Right lung (tissue), 5 donors: ENCODE results near the gene FAM89A. TPM values are rescaled to one million over a fixed set of nuclear protein-coding genes. Genes with fewer than 3 reads are reported as not detected.
"Not testable (repeated sequence)": the region's sequence is repeated elsewhere in the genome, so short reads cannot be mapped to it uniquely, and the experiment has no call there.

ENCODE experiments used
- DNase-seq, 2 donors: peaks; one replicate each; pipeline ENCODE4 v3.0.0-alpha.2; 2013
- polyA plus RNA-seq, 5 donors: library from polyadenylated mRNA; unstranded; fragments of 120-200 nt; gene quantifications; one replicate each; pipeline versions ENCODE4 v1.2.1 to v1.2.3, GENCODE V29; 2013; ENCODE audit warnings: inconsistent platforms in 1 of 5, low replicate concordance in 1 of 5; ENCODE audit not compliant: insufficient read length in 5 of 5, insufficient read depth in 1 of 5

Gene FAM89A
- polyA plus RNA-seq, 5 donors = 14.9 to 24.7 (median 17.7) TPM

DNA sequence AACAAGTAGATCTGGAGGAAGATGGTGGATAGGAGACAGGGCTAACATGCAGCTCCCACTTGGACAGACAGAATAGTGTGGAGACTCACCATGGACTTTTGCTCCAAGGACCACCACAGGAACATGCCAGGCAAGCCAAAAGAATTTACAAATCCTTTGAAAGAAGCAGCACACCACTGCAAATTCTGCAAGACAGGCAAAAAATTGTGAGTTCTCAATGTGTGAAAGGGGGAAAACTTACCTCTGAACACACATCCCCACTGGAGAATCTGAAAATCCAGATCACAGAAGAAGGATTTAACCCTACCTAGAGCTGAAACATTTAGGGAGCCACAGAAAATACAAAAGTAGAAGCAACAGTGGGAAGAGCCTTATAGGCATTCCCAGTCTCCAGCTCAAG lies 38.2 kb downstream of the FAM89A start:
- DNase-seq = no peak

DNA sequence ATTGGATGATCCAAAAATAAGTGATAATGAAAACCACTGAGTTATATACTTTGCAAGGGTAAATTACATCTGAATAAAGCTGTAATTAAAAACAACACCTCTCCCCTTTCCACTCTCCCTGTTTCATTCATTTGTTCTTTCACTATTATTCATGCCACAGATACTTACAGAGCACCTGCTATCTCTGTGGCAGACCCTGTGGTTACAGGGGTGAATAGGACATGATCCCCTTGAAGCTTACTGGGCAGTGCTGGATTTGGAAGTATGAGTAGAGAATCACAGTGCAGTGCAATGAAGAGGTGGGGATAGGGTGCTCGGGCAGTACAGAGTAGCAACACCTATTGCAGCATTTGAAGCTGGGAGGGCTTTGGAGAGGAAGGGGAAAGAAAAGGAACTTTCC lies 39.4 kb downstream of the FAM89A start:
- no peak for DNase-seq

DNA sequence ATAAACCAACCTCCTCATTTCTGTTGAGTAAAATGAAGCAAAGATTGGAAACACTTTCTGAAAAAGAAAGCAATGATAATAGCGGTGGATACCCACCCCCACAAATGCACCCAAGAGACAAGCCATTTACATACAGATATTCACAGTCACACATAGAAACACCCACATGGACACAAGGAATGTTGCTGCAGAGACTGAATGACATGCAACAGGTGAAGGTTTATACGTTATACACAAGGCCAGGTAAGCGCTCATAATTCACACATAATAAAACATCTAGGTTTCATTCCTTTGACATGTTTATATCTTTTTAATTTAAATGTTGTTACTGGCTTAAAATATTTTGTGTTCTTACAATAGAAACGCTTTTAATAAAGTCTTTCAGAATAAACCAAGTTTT lies 39.9 kb downstream of the FAM89A start:
- DNase-seq = no peak

DNA sequence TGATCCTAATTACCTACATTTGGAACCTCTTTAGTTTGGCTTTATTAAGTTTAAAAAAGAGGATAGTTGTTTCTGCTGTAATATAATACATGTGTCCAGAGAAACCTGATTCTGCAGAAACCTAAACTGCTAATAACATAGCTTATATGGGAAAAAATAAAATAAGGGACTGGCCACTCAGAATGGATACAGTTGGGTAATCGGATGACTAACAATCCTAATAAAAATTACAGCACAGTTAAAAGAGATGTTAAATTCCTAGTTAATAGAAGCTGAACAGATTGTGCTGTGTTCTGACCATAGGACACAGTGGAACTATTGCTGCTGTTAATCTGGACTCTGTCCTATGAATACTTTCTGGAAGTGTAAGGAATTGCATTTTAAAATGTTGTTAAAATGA lies 45.2 kb downstream of the FAM89A start:
- DNase-seq = no peak

DNA sequence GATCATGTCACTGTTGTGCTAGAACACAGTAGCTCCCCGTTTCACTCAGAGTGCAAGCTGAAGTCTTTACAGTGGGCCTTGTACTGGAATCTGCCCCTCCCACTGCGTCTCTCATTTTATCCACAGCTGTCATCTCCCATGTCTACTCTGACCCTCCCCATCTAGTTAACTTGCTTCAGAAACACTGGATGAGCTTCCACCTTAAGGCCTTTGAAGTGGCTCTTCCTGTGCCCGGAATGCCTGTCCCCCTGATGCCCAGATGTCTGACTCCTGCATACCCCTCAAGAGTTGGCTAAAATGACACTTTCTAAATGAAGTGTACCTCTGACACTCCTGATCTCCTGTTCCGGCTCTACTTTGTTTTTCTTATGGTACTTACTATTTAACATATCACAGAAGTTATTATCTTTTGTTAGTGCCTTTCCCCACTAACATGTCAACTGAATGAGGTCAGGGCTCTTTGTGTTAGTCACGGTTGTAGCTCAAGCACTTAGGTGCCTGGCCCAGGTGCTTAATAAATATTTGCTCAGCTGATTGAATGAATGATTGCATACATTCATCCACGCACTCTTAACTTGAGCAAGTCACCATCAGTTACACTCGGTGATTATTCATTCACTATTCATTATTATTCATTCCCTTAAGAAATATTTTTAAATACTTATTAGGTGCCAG lies 47.8 kb downstream of the FAM89A start:
- DNase-seq = no peak

DNA sequence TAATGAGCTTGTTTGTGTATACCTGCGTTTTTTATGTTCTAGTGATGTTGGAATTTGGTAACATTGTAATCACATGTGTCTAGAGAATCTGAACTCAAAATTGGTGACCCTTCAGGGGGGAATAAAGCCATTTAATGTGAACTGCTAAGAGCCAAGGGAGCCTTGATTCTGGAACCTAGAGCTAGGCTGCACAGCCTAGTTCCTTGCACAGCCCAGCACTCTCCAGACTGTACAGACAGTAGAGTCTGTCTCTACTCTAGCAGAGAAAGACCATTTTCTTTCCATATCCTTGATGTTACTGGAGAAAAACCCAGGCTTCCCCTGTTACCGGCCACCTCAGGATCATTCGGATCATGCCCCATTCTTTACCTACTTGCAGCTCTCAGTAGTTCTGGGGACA lies 52.6 kb downstream of the FAM89A start:
- no peak for DNase-seq

DNA sequence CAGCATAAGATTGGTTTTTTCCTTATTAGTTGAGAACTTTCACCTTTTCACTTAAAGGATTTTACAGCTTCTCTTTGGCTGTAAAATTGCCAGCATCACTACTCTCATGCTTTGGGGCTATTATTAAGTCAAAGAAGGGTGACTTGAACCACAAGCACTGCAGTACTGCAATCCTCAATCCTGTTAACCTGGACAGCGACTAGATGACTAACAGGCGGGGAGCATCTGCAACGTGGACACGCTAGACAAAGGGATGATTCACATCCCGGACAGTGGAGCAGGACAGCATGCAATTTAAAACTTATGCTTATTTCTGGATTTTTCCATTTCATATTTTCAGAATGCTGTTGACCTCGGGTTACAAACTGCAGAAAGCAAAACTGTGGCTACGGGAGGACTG lies 53.1 kb downstream of the FAM89A start:
- DNase-seq = no peak

DNA sequence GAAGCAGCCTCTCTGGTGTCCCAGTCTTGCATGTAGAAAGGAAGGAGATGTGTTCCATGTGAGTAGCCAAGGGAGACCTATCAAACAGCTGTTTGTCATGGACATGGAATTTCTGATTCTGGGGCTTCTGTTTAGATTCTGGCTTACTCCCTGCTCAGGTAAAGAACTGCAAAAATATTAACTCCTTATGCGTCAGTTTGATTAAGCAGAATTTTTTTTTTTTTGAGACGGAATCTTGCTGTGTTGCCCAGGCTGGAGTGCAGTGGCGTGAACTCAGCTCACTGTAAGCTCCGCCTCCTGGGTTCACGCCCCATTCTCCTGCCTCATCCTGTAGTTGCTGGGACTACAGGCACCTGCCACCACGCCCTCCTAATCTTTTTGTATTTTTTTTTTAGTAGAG lies 54.3 kb downstream of the FAM89A start:
- no peak for DNase-seq

DNA sequence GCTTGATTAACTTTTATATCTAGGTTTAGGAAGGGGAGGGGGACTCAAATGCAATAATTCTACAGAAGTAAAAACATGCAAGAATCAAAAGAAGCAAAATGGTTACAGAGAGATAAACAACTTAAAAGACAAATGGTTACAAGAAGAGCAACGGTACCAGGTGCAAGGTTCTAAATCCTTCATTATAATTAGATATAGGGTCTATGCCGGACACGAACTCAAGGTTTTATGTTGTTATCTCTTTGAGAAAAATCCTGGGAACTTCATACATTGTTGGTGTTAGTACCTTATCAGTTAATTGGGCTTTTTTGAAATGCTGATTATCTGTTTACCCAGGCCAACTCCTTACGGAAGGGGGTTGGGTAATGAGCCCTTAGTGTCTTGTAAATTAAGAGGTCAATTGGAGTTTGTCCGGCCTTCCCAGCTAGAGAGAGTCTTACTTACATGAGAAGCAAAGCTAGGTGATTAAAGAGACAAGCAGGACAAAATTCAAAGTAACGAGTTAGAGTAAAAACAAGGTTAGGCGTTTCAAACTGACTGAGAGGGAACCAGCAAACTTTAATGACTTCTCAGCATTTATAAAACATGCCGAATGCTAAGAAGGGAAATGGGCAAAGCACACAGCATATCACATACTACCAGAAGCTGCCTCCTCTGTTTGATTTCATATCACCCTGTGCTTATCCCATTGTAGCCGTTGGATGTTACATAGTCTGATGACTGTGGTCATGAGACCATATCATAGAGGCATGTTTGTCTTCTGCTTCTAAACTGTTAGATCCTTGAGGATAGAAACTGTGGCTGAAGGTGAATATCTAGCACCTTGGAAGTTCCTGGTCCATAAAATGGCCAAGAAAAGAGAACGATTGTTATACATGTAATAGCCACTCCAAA lies 55.2 kb downstream of the FAM89A start:
- not testable (repeated sequence) for DNase-seq

DNA sequence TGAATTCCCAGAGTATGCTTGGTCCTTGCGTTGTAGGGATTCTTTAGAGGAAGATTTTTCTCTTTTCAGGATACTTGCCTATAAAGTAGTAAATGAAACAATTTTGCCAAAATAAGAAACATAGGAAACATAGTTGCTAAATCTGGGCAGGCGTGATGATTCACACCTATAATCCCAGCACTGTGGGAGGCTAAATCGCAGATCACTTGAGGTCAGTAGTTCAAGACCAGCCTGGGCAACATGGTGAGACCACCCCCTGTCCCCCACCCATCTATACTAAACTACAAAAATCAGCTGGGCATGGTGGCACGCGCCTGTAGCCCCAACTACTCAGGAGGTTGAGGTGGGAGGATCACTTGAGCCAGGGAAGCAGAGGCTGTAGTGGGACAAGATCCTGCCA lies 56.2 kb downstream of the FAM89A start:
- no peak for DNase-seq

DNA sequence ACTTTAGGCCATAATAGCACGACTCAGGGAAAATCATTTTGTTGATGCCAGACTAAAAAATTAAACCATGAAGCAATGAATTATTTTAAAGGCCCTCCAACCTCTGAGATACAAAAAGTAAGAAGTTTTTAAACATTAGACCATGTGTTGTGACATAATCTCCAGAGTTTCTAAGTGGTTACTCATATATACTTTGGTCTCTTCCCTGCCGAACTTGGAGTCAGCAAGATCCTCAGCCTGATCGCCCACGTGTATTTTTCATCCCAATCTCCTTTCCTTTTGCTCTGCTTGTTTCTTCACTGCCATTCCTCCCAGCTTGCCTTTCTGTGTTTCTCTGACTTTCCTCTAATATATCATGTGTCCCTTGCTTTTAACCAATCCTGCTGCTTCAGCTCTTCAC lies 57.4 kb downstream of the FAM89A start:
- DNase-seq = no peak

DNA sequence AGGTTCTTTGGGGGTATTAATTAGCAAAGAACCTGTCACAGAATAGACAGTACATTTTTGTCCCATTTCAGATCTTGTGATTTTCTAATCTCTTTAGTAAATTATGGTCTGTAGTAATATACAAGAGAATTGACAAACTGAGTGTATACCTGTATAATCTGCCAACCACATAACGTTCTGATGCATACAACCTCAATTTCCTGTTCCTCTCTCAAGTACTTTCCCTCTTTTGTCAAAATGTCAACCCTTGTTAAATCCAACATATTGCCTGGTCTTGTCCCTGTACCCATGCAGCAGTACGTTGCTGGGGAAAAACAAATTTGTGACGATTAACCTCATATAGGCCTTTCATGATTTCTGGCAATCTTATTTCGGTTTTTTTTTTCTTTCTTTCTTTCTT lies 60.1 kb downstream of the FAM89A start:
- no peak for DNase-seq

DNA sequence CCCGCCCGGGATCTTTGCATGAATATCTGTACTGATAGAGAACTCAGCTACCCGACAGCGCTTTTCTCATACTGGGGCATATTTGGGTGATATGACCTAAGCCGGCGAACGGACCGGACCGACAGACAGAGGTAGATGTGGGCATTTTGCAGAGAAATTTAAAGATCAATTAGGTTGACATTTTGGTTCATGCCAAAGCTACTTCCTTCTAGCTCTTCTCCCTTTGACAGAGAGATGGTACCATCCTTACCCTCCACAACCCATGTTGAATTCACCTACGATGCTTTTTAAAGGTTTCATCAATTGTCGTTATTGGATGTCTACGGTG lies 60.7 kb downstream of the FAM89A start:
- no peak for DNase-seq

DNA sequence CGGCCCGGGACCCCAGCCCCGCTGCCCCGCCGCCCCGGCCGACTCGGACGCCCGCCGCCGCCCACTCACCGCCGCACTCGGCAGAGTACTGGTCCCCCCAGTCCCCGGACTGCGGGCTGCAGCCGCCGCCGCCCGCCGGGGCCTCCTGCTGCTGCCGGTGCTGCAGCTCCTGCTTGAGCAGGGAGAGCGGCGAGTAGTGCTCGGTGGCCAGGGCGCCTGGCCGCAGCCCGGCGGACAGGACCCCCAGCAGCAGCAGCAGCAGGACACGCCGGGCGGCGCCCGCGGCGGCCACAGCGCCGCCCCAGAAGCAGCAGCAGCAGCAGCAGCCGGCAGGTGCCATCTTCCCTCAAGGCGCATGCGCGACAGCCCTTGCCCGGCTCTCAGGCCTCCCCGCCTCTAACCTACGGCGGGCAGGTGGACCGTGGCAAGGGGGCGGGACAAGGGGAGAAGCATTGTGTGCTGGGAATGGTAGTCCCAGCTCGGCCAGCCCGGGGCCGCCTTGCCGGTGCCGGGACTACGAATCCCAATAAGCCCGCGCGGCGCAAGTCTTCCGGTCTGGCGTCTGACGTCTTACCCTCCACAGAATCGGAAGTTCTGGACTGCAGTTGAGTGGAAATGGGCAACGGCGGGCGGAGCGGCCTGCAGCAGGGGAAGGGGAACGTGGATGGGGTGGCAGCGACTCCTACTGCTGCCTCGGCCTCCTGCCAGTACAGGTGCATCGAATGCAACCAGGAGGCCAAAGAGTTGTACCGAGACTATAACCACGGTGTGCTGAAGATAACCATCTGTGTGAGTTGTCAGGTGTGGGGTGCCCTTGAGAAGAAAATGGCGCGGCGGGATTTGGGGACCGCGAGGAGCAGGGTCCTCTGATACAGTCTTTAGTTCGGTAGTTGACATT lies 61.3 kb downstream of the FAM89A start, which contains the start of the genes ARV1 and TTC13:
TSS of gene ARV1 (plus strand) at position 604 of the 898 bp plus-strand sequence. CDS start at position 616, 12 bp downstream.
TSS of gene TTC13 (minus strand) at position 371 of the 898 bp plus-strand sequence. CDS start at position 340, 31 bp downstream.
- DNase-seq = peak; percentile 95

DNA sequence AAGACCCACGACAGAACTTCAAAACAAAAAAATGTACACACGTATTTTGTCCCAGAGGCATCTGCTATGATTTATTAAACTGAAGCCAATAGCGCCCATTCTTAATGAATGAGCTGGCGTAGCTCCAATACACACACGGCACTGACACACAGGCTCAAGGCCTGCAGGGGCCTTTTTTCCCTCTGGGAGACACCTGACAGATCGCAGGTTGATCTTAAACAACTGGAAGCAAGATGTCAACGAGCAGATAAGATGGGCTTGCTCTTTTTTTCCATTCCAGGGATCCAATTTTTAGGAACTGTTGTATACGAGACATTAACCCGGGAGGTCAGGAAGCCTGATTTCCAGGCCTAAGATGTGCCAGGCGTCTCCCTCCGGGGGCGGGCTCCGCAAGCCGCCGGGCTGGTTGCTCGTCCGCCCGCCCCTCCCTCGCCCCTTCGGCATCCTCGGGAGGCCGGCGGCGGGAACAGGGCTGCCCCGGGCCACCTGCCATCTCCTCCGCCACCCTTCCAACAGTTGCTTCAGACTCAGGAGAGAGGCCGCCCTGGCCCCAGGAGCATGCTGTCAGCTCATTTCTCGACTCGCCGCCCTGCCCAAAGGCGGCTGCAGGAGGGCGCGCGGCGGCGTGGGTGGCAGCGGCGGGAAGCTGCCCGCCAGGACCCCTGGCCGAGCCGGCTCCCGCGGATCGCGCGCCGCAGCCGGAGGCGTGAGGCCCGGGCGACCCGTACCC lies 62.1 kb downstream of the FAM89A start:
- DNase-seq = peak in 1 of 2 donors; percentile 20

DNA sequence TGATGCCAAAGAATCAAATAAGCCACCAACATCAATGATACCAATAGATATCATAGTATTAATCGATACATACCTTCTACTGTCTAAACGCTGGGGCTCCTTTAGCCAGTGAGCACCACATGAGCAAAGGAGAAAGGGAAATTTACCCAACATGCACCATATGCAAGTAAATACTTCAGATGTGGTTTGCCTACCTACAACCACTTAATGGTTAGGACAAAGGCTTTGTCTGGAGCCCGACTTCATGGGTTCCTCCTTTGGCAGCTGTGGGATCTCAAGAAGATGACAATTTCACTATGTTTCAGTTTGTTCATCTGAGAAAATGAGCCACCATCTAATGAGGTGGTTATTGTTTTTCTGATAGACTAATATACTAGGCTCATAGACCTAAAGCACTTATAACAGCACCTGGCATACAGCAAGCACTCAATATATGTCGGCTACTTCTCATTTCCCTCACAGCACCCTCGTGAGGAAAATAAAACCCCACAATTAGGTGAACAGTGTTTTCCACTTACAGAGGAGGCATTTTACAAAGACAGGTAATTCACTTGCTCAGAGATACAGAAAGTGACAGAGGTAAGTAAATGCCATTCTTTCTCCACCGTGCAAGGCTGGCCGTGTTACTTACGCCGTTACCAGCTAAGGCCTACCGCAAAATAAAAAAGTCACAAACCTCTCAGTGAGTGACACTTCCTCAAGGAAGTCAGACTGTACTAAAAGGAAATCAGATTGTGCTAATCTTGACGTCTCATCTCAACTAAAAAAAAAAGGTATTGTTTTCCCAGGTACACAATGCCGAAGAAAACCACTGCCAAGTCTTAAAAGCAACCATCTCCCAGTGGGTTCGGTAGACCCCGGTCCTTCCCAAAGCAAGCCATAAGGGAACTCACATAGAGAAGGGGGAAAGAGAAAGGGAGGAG lies 63.0 kb downstream of the FAM89A start:
- no peak for DNase-seq

DNA sequence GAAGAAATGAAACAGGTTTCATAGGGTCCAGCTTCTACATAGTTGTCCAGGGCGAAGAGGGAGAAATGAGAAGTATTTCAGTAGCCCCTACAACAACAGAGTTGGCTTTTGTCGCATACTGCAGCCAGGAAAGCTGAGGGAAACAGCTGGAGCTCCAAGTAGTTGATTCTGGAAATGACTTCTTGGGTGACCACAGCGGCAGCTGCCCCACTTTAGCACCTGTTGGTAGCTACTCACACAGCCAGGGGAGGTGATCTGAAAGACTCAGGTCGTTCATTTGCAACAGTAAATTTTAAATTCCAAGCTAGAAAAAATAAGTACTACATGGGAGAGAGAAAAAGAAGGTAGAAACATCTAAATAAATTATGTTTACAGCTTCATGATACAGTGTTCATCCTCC lies 63.7 kb downstream of the FAM89A start:
- no peak for DNase-seq

DNA sequence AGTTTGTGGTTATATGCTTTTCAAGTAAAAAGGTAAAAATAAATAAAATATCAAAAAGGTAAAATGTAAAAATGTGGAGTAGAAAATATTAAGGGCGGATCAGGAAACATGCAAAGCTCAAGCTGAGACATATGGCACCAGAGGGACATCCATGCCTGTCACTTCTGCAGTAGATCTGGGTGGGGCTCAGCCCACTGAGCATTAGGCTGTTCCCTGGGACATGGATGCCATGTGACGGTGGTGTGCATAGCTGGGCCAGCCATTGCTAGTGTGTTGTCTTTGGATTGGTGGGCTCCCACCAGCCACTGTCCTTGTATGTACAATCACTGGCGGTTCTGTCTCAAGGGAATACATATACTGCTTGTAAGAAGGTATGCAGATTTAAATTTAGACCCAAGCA lies 64.4 kb downstream of the FAM89A start:
- DNase-seq = no peak

DNA sequence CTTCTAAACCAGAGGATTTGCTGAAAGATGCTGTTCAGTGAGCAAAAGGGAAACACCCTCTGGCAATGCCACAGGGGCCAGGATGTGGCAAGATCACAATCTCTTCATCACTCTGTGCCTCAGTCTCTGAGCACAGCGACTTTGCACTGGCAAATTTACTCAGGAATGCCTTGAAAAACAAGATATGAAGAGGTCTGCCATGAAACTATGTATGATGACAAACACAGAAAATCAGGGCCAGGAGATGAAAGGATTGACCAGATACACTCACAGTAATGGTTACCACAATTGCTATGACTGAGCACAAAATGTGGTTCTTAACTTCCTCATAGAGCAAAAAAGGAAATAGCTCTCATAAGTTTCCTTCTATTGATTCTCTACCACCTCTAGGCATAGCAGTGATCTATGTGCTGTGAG lies 67.2 kb downstream of the FAM89A start:
- DNase-seq = no peak

DNA sequence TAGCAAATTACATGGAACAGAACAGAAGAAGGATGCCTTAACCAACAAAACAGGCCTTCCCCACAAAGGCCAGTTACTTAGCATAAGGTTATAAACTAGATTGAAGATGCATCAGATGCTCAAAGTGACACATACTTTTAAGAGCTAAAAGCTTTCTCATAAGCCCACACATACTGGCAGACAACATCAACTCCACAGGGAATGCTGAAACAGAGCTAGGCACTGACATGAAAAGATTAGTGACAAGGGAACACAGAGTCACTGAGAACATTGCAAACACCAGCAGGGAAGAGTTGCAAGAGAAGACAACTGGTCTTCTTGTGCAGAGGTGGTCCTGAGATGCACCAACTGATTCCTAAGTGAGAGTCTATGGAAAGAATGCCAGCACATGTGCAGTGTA lies 68.3 kb downstream of the FAM89A start:
- no peak for DNase-seq
